ENCODE results near the gene TROAP.
"Not testable (repeated sequence)": the region's sequence is repeated elsewhere in the genome, so short reads cannot be mapped to it uniquely, and the experiment has no call there.

Gene TROAP

GRCh38 chr12:49323524-49324097 is 556 bp downstream of the TROAP start:
- no peak for DNase-seq (ENCODE audit: low read depth)
- peak overlapping the region; percentile 57 for H3K4me3 ChIP-seq (ENCODE audit: low read depth, low read length)

- DNase-seq (ENCODE audit: low read depth) = no peak
- no peak overlapping the region for H3K4me3 ChIP-seq (ENCODE audit: low read depth, low read length)
Observed at GRCh38 chr12:49325606-49326005, 2.6 kb downstream of the TROAP start.

GRCh38 chr12:49327368-49327767 is 4.3 kb downstream of the TROAP start:
- DNase-seq (ENCODE audit: low read depth) = no peak
- no peak overlapping the region for H3K4me3 ChIP-seq (ENCODE audit: low read depth, low read length)

- DNase-seq (ENCODE audit: low read depth) = no peak
- H3K4me3 ChIP-seq (ENCODE audit: low read depth, low read length) = no peak overlapping the region
Observed at GRCh38 chr12:49327887-49328286, 4.8 kb downstream of the TROAP start.

- H3K4me3 ChIP-seq (ENCODE audit: low read depth, low read length) = no peak overlapping the region
- DNase-seq (ENCODE audit: low read depth) = no peak
Observed at GRCh38 chr12:49328816-49329215, 5.8 kb downstream of the TROAP start.

GRCh38 chr12:49330032-49330619 is 7.1 kb downstream of the TROAP start:
- no peak for DNase-seq (ENCODE audit: low read depth)
- no peak overlapping the region for H3K4me3 ChIP-seq (ENCODE audit: low read depth, low read length)

- no peak for DNase-seq (ENCODE audit: low read depth)
- no peak overlapping the region for H3K4me3 ChIP-seq (ENCODE audit: low read depth, low read length)
Observed at GRCh38 chr12:49330631-49331379, 7.8 kb downstream of the TROAP start.

GRCh38 chr12:49331380-49332222 is 8.5 kb downstream of the TROAP start:
- no peak overlapping the region for H3K4me3 ChIP-seq (ENCODE audit: low read depth, low read length)
- DNase-seq (ENCODE audit: low read depth) = peak; percentile 38

- no peak overlapping the region for H3K4me3 ChIP-seq (ENCODE audit: low read depth, low read length)
- no peak for DNase-seq (ENCODE audit: low read depth)
Observed at GRCh38 chr12:49332441-49332861, 9.4 kb downstream of the TROAP start.

- no peak overlapping the region for H3K4me3 ChIP-seq (ENCODE audit: low read depth, low read length)
- no peak for DNase-seq (ENCODE audit: low read depth)
Observed at GRCh38 chr12:49332891-49333371, 9.9 kb downstream of the TROAP start.

- DNase-seq (ENCODE audit: low read depth); H3K4me3 ChIP-seq (ENCODE audit: low read depth, low read length): not testable (repeated sequence)
Observed at GRCh38 chr12:49333778-49334177, 10.7 kb downstream of the TROAP start.

GRCh38 chr12:49334226-49334625 is 11.2 kb downstream of the TROAP start:
- H3K4me3 ChIP-seq (ENCODE audit: low read depth, low read length) = no peak overlapping the region
- no peak for DNase-seq (ENCODE audit: low read depth)

- H3K4me3 ChIP-seq (ENCODE audit: low read depth, low read length) = no peak overlapping the region
- no peak for DNase-seq (ENCODE audit: low read depth)
Observed at GRCh38 chr12:49334681-49335080, 11.6 kb downstream of the TROAP start.

GRCh38 chr12:49335118-49335954 is 12.3 kb downstream of the TROAP start:
- DNase-seq (ENCODE audit: low read depth) = no peak
- H3K4me3 ChIP-seq (ENCODE audit: low read depth, low read length) = no peak overlapping the region

GRCh38 chr12:49335955-49336644 is 13.0 kb downstream of the TROAP start:
- no peak overlapping the region for H3K4me3 ChIP-seq (ENCODE audit: low read depth, low read length)
- DNase-seq (ENCODE audit: low read depth) = no peak

GRCh38 chr12:49336645-49337584 is 13.9 kb downstream of the TROAP start, which contains the start of gene C1QL4:
C1QL4 (minus strand) TSS chr12:49337188; CDS start chr12:49336477, 711 bp downstream.
- peak within 1 kb of the TSS; percentile 44 for H3K4me3 ChIP-seq (ENCODE audit: low read depth, low read length)
- no peak for DNase-seq (ENCODE audit: low read depth)

GRCh38 chr12:49338830-49339463 is 15.9 kb downstream of the TROAP start:
- DNase-seq (ENCODE audit: low read depth) = no peak
- no peak overlapping the region for H3K4me3 ChIP-seq (ENCODE audit: low read depth, low read length)

Data from skeletal muscle cell (primary cell).